A549 (cell line): Measurements from ENCODE around the gene ZNF580.

Experiments
- JUN ChIP-seq, 2 experiments: fragments of >200 bp; sonication (Bioruptor Twin); formaldehyde crosslinking; IDR thresholded peaks; 2 replicates in 1 of 2; 3 replicates in 1 of 2; pipeline ENCODE4 v1.6.1; 2016 to 2017
- RNF2 ChIP-seq: fragments of 200-600 bp; sonication (generic); IDR thresholded peaks from 2 replicates; pipeline ENCODE4 v1.6.1; 2016; ENCODE audit warnings: low read depth, mild to moderate bottlenecking, antibody characterized with exemption, moderate library complexity, borderline replicate concordance
- SREBF2 ChIP-seq: fragments of 450-650 bp; IDR thresholded peaks from 2 replicates; pipeline ENCODE4 v1.6.1; 2014; ENCODE audit warnings: mild to moderate bottlenecking, moderate library complexity
- TF ChIP-seq, protein P1 (sequence below): fragments of 450-650 bp; IDR thresholded peaks from 2 replicates; pipeline ENCODE4 v1.6.1; 2014; ENCODE audit warnings: antibody characterized with exemption
- TF ChIP-seq, protein P2 (sequence below): fragments of >200 bp; sonication (Bioruptor Twin); formaldehyde crosslinking; IDR thresholded peaks from 3 replicates; pipeline ENCODE4 v1.5.1; 2016

DNA sequence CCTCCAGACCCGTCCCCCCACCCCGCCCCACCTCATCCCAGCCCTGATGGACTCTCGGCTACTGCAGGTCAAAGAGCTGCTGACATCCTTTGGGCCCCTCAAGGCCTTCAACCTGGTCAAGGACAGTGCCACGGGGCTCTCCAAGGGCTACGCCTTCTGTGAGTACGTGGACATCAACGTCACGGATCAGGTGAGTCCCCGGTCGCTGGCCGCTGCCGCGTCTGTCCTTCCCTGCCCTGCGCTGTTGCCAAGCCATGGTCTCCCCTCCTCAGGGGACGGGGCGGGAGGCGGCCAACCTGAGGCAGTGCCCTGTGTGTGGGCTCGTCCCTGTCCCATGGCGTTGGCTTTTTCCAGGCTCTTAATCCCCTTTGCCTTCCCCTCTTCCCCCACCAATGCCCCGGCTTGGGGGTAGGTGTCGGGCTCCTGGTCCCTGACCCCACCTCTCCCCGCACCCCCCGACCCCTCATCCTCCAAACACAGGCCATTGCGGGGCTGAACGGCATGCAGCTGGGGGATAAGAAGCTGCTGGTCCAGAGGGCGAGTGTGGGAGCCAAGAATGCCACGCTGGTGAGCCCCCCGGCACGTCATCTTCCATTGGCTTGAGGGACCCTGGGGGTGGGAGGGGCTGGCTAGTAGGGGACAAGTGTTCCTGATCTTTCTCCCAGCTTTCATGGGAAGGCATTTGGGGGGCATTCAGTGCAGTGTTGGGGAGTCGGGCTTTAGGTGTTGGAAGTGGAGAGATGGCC lies 28.0 kb downstream of the ZNF580 start:
- no peak for TF ChIP-seq SREBF2
- TF ChIP-seq, protein P1, sequence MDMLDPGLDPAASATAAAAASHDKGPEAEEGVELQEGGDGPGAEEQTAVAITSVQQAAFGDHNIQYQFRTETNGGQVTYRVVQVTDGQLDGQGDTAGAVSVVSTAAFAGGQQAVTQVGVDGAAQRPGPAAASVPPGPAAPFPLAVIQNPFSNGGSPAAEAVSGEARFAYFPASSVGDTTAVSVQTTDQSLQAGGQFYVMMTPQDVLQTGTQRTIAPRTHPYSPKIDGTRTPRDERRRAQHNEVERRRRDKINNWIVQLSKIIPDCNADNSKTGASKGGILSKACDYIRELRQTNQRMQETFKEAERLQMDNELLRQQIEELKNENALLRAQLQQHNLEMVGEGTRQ = no peak
- no peak for TF ChIP-seq RNF2
- no peak for TF ChIP-seq JUN (IDR thresholded peaks at IDR 0.05)
- TF ChIP-seq, protein P2, sequence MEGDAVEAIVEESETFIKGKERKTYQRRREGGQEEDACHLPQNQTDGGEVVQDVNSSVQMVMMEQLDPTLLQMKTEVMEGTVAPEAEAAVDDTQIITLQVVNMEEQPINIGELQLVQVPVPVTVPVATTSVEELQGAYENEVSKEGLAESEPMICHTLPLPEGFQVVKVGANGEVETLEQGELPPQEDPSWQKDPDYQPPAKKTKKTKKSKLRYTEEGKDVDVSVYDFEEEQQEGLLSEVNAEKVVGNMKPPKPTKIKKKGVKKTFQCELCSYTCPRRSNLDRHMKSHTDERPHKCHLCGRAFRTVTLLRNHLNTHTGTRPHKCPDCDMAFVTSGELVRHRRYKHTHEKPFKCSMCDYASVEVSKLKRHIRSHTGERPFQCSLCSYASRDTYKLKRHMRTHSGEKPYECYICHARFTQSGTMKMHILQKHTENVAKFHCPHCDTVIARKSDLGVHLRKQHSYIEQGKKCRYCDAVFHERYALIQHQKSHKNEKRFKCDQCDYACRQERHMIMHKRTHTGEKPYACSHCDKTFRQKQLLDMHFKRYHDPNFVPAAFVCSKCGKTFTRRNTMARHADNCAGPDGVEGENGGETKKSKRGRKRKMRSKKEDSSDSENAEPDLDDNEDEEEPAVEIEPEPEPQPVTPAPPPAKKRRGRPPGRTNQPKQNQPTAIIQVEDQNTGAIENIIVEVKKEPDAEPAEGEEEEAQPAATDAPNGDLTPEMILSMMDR = no peak
